ENCODE data around the gene AFF3. TPM values are rescaled to one million over a fixed set of nuclear protein-coding genes. Genes with fewer than 3 reads are reported as not detected.

AFF3 gene
- total and polyA plus RNA-seq, 4 donors: 4.2 to 90.9 (median 14.6) TPM

GRCh38 chr2:100073110-100073509 lies 69.3 kb downstream of the AFF3 start:
- Histone ChIP-seq H3K36me3 (ENCODE audit: control insufficient read depth in 4 of 4, insufficient read depth in 4 of 4, low read length in 4 of 4) (peaks cover 0 to 4% (median 0%) of the 10 kb centered on the region in 4 donors), H3K27me3 (ENCODE audit: control insufficient read depth in 3 of 3, insufficient read depth in 3 of 3, low read length in 2 of 3) (no peaks in the 10 kb centered on the region), H3K4me3 (no peak overlapping the region), H3K9ac (ENCODE audit: insufficient read depth in 1 of 2, low read length in 2 of 2) (no peak overlapping the region), H3K4me1 (ENCODE audit: control insufficient read depth in 5 of 5, insufficient read depth in 5 of 5, low read length in 5 of 5) (peaks cover 0 to 39% (median 18%) of the 10 kb centered on the region in 5 donors), H3K9me3 (ENCODE audit: control insufficient read depth in 4 of 4, insufficient read depth in 3 of 4, low read length in 3 of 4) (no peaks in the 10 kb centered on the region), H3K27ac (ENCODE audit: low read depth in 1 of 2, low read length in 1 of 2) (no peak overlapping the region)
- WGBS, 2 donors: 92 to 97% methylated on average over 3 of the region's 3 CpGs
- DNase-seq (no peak), ATAC-seq (ENCODE audit: insufficient read depth, low FRiP score) (no peak)
- no peak for TF ChIP-seq CTCF (IDR thresholded peaks at IDR 0.05; ENCODE audit: control extremely low read depth, extremely low read depth)

DNA sequence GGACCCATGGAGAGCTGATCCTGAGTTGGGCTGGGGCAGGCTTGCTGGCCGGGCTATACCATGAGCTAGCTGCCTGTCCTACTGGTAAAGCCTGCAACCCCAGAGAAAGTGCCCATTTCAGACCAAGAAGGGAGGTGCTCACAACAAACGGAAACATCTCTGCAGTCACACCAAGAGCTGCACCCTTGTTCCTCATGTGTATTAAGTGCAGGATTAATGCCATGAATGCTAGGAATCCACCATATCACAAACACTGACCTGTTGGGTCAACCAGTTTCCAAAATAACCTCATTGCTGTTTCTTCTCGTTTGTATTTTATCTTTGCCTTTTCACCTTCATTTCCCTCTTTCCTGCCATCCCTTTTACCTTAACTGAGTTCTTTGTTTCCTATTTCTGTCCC lies 69.9 kb downstream of the AFF3 start:
- 80 to 82% methylated on average over 3 of the region's 3 CpGs for WGBS, 2 donors

DNA sequence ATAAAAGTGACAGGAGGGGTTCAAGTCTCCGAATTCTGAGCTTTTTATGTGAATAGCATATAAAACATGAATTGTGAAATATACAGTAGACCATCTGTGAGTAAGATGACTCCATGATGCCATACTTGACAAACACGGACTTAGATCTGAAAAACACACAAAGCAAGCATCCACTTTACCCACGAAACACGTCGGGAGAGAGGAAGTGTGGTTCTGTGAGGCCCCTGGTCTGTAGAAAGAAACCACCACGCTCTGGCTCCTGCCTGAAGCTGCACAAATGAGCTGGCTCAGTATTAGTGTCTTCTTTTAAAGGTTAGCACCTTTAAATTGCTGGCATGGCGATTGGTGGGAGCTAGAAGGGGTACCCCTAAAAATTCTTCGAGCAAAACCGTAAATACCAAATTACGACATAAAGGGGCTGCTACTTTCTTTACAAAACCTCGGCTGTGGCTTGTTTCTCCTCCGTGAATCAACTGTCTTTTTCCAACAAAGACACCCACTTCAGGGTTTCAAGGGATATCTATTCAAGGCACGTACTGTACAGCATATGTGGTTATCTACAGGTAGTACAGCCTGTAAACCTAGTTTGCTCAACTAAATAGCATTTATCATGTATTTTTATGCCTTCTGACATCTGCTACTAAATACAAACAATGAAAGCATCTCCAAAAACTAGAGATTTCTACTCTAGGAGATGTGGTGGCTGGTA lies 70.9 kb downstream of the AFF3 start:
- Histone ChIP-seq H3K27me3 (ENCODE audit: control insufficient read depth in 3 of 3, insufficient read depth in 3 of 3, low read length in 2 of 3) (no peaks in the 10 kb centered on the region), H3K27ac (ENCODE audit: low read depth in 1 of 2, low read length in 1 of 2) (no peak overlapping the region), H3K36me3 (ENCODE audit: control insufficient read depth in 4 of 4, insufficient read depth in 4 of 4, low read length in 4 of 4) (peaks cover 0 to 4% (median 0%) of the 10 kb centered on the region in 4 donors), H3K4me3 (no peak overlapping the region), H3K9ac (ENCODE audit: insufficient read depth in 1 of 2, low read length in 2 of 2) (no peak overlapping the region), H3K4me1 (ENCODE audit: control insufficient read depth in 5 of 5, insufficient read depth in 5 of 5, low read length in 5 of 5) (peaks cover 0 to 56% (median 25%) of the 10 kb centered on the region in 5 donors), H3K9me3 (ENCODE audit: control insufficient read depth in 4 of 4, insufficient read depth in 3 of 4, low read length in 3 of 4) (no peaks in the 10 kb centered on the region)
- 41 to 66% methylated on average over 13 of the region's 13 CpGs for WGBS, 2 donors
- no peak for DNase-seq
- no peak for TF ChIP-seq CTCF (IDR thresholded peaks at IDR 0.05; ENCODE audit: control extremely low read depth, extremely low read depth)
- no peak for ATAC-seq (ENCODE audit: insufficient read depth, low FRiP score)

More for the DNA sequence above, 69.9 kb downstream of the AFF3 start:
- Histone ChIP-seq H3K9ac (ENCODE audit: insufficient read depth in 1 of 2, low read length in 2 of 2) (no peak overlapping the region), H3K4me1 (ENCODE audit: control insufficient read depth in 5 of 5, insufficient read depth in 5 of 5, low read length in 5 of 5) (peaks cover 0 to 45% (median 19%) of the 10 kb centered on the region in 5 donors), H3K36me3 (ENCODE audit: control insufficient read depth in 4 of 4, insufficient read depth in 4 of 4, low read length in 4 of 4) (peaks cover 0 to 4% (median 0%) of the 10 kb centered on the region in 4 donors), H3K27me3 (ENCODE audit: control insufficient read depth in 3 of 3, insufficient read depth in 3 of 3, low read length in 2 of 3) (no peaks in the 10 kb centered on the region), H3K9me3 (ENCODE audit: control insufficient read depth in 4 of 4, insufficient read depth in 3 of 4, low read length in 3 of 4) (no peaks in the 10 kb centered on the region), H3K4me3 (no peak overlapping the region), H3K27ac (ENCODE audit: low read depth in 1 of 2, low read length in 1 of 2) (no peak overlapping the region)
- ATAC-seq (ENCODE audit: insufficient read depth, low FRiP score) (no peak), DNase-seq (no peak)
- TF ChIP-seq CTCF (IDR thresholded peaks at IDR 0.05; ENCODE audit: control extremely low read depth, extremely low read depth): no peak

All from lung (tissue), 12 donors.